ENCODE data around the gene SFR1. TPM values are rescaled to one million over a fixed set of nuclear protein-coding genes. Genes with fewer than 3 reads are reported as not detected.

SFR1 gene
- total RNA-seq, 1 donor = 11.6 TPM

DNA sequence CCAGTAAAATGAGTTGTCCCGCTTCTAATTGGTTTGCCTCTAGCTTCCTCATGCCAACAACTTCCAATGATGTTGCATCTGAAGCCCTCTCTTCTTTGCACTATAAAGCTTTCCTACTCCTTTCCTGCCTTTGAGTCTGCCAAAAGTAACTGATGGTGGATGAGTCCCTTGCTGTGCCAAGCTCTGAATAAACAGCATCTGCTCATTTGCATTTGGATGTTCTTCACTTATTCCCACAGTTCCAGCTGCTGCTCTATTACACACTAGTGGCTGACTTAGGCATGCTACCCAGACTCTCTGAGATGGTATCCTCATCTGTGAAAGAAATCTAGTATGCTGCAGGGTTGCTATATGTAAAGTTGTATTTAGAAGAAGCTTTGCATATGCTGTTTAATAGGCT, 24.9 kb downstream of the SFR1 start:
- Histone ChIP-seq H3K4me2 (ENCODE audit: insufficient read depth, low read length) (no peak overlapping the region), H3K79me2 (ENCODE audit: insufficient read depth, low read length) (no peaks in the 10 kb centered on the region), H3K27me3 (ENCODE audit: insufficient read depth, low read length) (peaks cover 22% of the 10 kb centered on the region), H3K27ac (ENCODE audit: low read depth, low read length) (no peak overlapping the region), H3K36me3 (ENCODE audit: insufficient read depth, low read length) (no peaks in the 10 kb centered on the region), H4K20me1 (ENCODE audit: insufficient read depth, low read length) (no peaks in the 10 kb centered on the region), H2AFZ (ENCODE audit: low read length) (no peak overlapping the region), H3K4me3 (ENCODE audit: insufficient read depth, low read length) (no peak overlapping the region), H3K9me3 (ENCODE audit: low read depth, low read length) (no peaks in the 10 kb centered on the region), H3K4me1 (ENCODE audit: insufficient read depth, low read length) (no peaks in the 10 kb centered on the region)
- TF ChIP-seq CTCF (IDR thresholded peaks at IDR 0.05; ENCODE audit: extremely low read depth, low read depth, low read length) = no peak
- DNase-seq (ENCODE audit: insufficient read length, low spot score, missing footprints) = no peak

DNA sequence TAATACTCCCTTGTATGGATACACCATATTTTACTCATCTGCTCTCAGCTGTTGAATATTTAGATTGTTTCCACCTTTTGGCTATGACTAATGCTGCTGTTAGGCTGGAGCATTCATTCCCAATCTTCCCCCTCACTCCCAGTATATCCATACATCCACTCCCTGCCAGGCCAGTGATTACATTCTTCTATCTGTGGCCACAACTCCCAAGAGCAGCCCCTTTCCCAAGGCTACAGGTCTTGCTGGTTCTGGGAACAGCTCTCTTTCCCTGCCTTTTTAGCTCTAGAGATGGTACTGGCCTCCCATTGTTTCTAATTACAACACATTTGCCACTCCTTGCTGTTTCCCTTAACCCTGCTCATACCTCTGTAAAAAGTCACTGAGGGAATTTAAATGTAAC, 28.2 kb downstream of the SFR1 start:
- Histone ChIP-seq H3K9me3 (ENCODE audit: low read depth, low read length) (peaks cover 2% of the 10 kb centered on the region), H3K27me3 (ENCODE audit: insufficient read depth, low read length) (peaks cover 15% of the 10 kb centered on the region), H4K20me1 (ENCODE audit: insufficient read depth, low read length) (no peaks in the 10 kb centered on the region), H3K27ac (ENCODE audit: low read depth, low read length) (no peak overlapping the region), H3K4me2 (ENCODE audit: insufficient read depth, low read length) (no peak overlapping the region), H3K79me2 (ENCODE audit: insufficient read depth, low read length) (no peaks in the 10 kb centered on the region), H3K4me3 (ENCODE audit: insufficient read depth, low read length) (no peak overlapping the region), H3K36me3 (ENCODE audit: insufficient read depth, low read length) (no peaks in the 10 kb centered on the region), H2AFZ (ENCODE audit: low read length) (no peak overlapping the region), H3K4me1 (ENCODE audit: insufficient read depth, low read length) (no peaks in the 10 kb centered on the region)
- no peak for DNase-seq (ENCODE audit: insufficient read length, low spot score, missing footprints)
- no peak for TF ChIP-seq CTCF (IDR thresholded peaks at IDR 0.05; ENCODE audit: extremely low read depth, low read depth, low read length)

GRCh38 chr10:104151737-104152136, 29.8 kb downstream of the SFR1 start:
- H3K27me3 ChIP-seq (ENCODE audit: insufficient read depth, low read length) = peaks cover 17% of the 10 kb centered on the region
- H3K4me1 ChIP-seq (ENCODE audit: insufficient read depth, low read length) = no peaks in the 10 kb centered on the region
- H2AFZ ChIP-seq (ENCODE audit: low read length) = no peak overlapping the region
- no peak overlapping the region for H3K27ac ChIP-seq (ENCODE audit: low read depth, low read length)
- DNase-seq (ENCODE audit: insufficient read length, low spot score, missing footprints) = no peak
- no peaks in the 10 kb centered on the region for H3K79me2 ChIP-seq (ENCODE audit: insufficient read depth, low read length)
- no peaks in the 10 kb centered on the region for H4K20me1 ChIP-seq (ENCODE audit: insufficient read depth, low read length)
- H3K4me3 ChIP-seq (ENCODE audit: insufficient read depth, low read length) = no peak overlapping the region
- no peaks in the 10 kb centered on the region for H3K36me3 ChIP-seq (ENCODE audit: insufficient read depth, low read length)
- H3K9me3 ChIP-seq (ENCODE audit: low read depth, low read length) = peaks cover 2% of the 10 kb centered on the region
- H3K4me2 ChIP-seq (ENCODE audit: insufficient read depth, low read length) = no peak overlapping the region
- TF ChIP-seq CTCF (IDR thresholded peaks at IDR 0.05; ENCODE audit: extremely low read depth, low read depth, low read length) = no peak

GRCh38 chr10:104155591-104155990, 33.6 kb downstream of the SFR1 start:
- no peak overlapping the region for H3K27ac ChIP-seq (ENCODE audit: low read depth, low read length)
- H3K4me1 ChIP-seq (ENCODE audit: insufficient read depth, low read length) = no peaks in the 10 kb centered on the region
- DNase-seq (ENCODE audit: insufficient read length, low spot score, missing footprints) = no peak
- no peak overlapping the region for H3K4me3 ChIP-seq (ENCODE audit: insufficient read depth, low read length)
- H3K9me3 ChIP-seq (ENCODE audit: low read depth, low read length) = peaks cover 2% of the 10 kb centered on the region
- no peak overlapping the region for H2AFZ ChIP-seq (ENCODE audit: low read length)
- no peaks in the 10 kb centered on the region for H4K20me1 ChIP-seq (ENCODE audit: insufficient read depth, low read length)
- H3K79me2 ChIP-seq (ENCODE audit: insufficient read depth, low read length) = no peaks in the 10 kb centered on the region
- no peak overlapping the region for H3K4me2 ChIP-seq (ENCODE audit: insufficient read depth, low read length)
- H3K36me3 ChIP-seq (ENCODE audit: insufficient read depth, low read length) = no peaks in the 10 kb centered on the region
- no peak for TF ChIP-seq CTCF (IDR thresholded peaks at IDR 0.05; ENCODE audit: extremely low read depth, low read depth, low read length)
- peaks cover 19% of the 10 kb centered on the region for H3K27me3 ChIP-seq (ENCODE audit: insufficient read depth, low read length)
